ENCODE results near the gene REG1A.

DNA sequence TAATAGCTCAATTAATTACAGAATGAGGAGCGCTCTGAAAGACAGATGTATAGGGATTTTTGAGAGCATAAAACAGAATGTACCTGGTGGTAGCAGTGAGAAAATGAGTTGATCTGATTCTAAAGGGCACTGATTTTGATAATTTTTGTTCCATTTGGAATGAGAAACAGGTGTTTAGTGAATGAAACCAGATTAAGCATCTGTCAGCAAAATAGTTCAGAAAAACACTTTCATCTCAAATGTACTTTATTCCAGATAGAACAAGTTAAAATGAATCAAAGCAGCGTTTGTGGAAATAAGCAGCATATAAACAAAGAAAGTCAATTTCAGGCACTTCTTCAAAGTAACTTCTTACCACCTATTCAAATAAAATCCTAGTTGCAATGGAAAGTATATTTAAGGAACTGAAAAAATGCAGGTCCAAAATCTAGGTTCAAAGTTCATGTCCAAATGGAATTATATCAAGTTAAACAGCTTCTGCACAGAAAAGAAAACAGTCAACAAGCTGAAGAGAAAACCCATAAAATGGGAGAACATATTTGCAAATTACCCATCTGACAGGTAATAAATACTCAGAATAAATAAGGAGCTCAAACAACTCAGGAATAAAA, 51.2 kb downstream of the REG1A start:
- TF ChIP-seq POLR2A (IDR thresholded peaks at IDR 0.05; ENCODE audit: low read length) (no peak), GATA1 (IDR thresholded peaks at IDR 0.05; ENCODE audit: low read depth, low read length) (no peak)

Data from erythroblast (primary cell).